Activated CD4-positive, alpha-beta T cell treated with anti-CD3 and anti-CD28 coated beads, Interleukin-2, amount 50 U/mL, for 4 hours (primary cell): ENCODE results near the gene STPG4.

ENCODE experiments used
- DNase-seq, 2 experiments: peaks; one replicate each; pipeline ENCODE4 v3.0.0-alpha.2; 2020

STPG4 gene

DNA sequence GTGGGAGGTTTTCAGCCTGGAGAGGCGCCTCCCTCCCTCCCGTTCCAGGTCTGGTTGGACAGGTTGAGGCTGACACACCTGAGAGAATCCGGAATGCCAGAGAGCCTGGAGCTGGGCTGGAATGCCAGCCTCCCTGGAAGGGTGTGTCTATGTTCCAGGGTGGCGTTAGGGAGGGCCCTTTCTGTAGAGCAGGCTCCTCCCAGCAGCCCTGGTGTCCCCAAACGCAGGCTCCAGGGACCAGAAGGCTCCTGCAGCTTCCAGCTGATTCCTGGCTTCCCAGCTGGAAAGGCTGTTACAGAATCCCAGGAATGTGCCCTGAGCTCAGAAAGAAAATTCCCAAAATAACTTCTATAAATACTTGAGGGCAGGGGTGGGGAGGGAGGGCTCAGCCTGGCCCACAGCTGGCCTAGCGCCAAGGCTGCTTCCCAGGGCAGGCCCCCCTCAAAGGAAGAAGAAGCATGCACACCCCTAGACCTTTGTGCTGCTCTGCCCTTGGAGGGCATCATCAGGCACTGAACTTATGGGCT is 85.4 kb downstream of the STPG4 start:
- DNase-seq: no peak

- DNase-seq: no peak
These were observed 86.0 kb downstream of the STPG4 start for GRCh38 chr2:47068981-47069627.

- no peak for DNase-seq
These were observed 87.2 kb downstream of the STPG4 start for GRCh38 chr2:47067788-47068407.

- no peak for DNase-seq
These were observed 89.2 kb downstream of the STPG4 start for GRCh38 chr2:47065771-47066380.

GRCh38 chr2:47065343-47065742 is 89.8 kb downstream of the STPG4 start:
- no peak for DNase-seq

GRCh38 chr2:47064106-47064505 is 91.0 kb downstream of the STPG4 start:
- DNase-seq: no peak

GRCh38 chr2:47063538-47063930 is 91.6 kb downstream of the STPG4 start:
- DNase-seq: no peak

- DNase-seq: no peak
These were observed 92.2 kb downstream of the STPG4 start for GRCh38 chr2:47062681-47063537.

- DNase-seq: no peak
These were observed 93.0 kb downstream of the STPG4 start for GRCh38 chr2:47061944-47062678.

- DNase-seq: no peak
These were observed 94.4 kb downstream of the STPG4 start for GRCh38 chr2:47060652-47061170.

GRCh38 chr2:47058003-47058931 is 96.8 kb downstream of the STPG4 start:
- DNase-seq: no peak

- DNase-seq: no peak
These were observed 97.5 kb downstream of the STPG4 start for GRCh38 chr2:47057687-47058002.

DNA sequence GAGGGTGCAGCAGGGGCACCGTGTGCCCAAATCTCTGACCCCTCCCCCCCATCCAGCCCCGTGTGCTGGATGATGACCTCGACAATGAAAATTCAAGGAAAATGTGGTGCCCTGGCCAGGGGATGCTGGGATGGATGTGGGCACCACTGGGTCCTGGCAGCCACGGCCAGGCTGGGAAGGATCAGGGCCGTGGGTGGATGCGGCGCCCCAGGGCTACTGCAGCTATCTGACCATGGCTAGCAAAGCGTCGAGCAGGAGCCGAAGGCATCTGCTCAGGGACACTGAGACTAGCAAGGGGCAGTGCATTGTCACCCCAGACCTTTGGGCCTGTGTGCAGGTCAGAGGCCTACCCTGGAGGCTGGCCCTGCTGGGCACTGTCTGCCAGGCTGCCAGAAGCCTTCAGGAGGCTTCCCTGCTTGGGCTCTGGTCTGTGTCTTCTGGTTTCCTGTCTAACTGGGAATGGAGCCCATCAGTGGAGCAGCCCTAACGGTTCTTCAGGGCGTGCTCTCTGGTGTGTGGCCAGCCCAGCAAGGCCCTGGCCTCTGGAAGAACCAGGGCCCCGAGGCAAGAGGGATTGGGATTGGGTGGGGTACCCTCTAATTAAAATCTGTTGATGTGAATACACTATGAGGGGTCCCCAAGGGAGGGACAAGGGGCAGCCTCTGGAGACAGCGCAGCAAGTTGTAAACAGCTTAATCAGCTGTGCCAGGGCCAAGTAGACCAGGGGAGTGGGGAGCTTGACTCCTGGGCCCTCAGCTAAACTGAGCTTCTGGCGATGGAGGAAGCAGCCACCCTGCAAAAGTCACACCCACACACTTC is 98.0 kb downstream of the STPG4 start:
- no peak for DNase-seq

DNA sequence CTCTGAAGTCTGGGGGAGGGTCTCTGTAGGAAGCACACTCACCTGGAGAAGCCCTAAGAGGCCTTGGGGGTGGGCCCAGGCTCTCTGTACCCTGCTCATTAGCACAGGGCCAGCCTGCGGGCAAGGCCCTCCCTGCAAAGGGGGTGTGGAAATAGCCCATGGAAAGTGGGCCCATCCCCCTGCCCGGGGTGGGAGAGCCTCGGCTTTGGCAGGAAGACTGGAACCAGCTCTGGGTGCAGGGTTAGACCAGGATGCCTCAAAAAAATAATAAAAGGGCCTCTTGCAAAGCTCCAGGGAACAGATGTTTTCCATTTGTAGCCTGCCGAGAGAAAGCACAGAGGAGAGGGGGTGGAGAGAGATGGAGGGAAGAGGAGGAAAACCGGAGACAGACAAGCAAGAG is 98.7 kb downstream of the STPG4 start:
- DNase-seq: no peak

- no peak for DNase-seq
These were observed 100.2 kb downstream of the STPG4 start for GRCh38 chr2:47054868-47055267.

- DNase-seq: no peak
These were observed 101.0 kb downstream of the STPG4 start for GRCh38 chr2:47054036-47054555.

DNA sequence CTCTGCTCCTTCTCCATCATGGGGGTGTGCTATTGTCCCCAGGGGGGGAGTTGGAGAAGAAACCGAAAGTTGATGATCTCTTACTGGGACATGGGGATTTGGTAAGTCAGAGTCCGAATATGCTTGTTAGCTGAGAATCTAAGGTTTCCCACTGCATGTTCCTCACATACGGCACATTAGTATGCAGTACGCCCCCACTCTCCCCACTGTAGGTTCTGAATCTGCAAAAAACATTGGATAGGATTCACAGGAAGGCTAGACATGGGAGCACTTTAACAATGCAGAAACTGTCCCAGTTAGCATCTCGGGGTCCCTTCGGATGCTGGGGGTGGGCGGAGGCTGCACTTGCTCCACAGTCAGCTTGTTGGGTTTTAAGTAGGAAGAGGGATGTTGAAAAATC is 102.3 kb downstream of the STPG4 start:
- no peak for DNase-seq

DNA sequence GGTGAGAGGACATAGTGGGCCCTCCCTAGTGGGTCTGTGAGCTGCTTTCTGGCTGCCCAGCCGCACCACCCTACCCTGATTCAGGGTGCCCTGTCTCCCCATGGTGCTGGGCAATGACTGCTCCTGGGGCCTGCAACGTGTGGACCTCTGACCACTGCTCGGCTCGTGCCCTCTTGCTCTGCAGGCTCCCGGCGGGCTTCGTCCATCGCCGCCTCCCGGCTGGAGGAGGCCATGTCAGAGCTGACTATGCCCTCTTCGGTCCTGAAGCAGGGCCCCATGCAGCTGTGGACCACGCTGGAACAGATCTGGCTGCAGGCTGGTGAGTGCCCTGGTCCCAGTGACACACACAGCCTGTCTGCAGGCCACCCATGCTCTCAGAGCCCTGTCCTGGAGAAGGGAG is 103.5 kb downstream of the STPG4 start:
- no peak for DNase-seq

GRCh38 chr2:47050762-47051161 is 104.3 kb downstream of the STPG4 start:
- no peak for DNase-seq
